Smooth muscle cell (in vitro differentiated cells): ENCODE measurements around the gene KIF22. TPM values are rescaled to one million over a fixed set of nuclear protein-coding genes. Genes with fewer than 3 reads are reported as not detected.

Experiments used
- DNase-seq: peaks from one replicate; lab custom pipeline; 2025; ENCODE audit not compliant: unreplicated experiment; lab: John Stamatoyannopoulos, UW
- H2AFZ ChIP-seq: fragments of 200-600 bp; sonication (generic); 2 replicates; pipeline ENCODE4 v1.6.0; 2016; ENCODE audit warnings: antibody characterized with exemption, low read depth, mild to moderate bottlenecking
- H3F3A ChIP-seq: fragments of 200-600 bp; sonication (generic); 2 replicates; pipeline ENCODE4 v1.6.0; 2017; ENCODE audit warnings: antibody characterized with exemption, low read depth
- H3K27ac ChIP-seq: fragments of 200-600 bp; sonication (generic); 2 replicates; pipeline ENCODE4 v1.5.1; 2016; ENCODE audit warnings: low read depth, mild to moderate bottlenecking
- H3K27me3 ChIP-seq: fragments of 200-600 bp; sonication (generic); 2 replicates; pipeline ENCODE4 v1.6.1; 2016; ENCODE audit warnings: low read depth, mild to moderate bottlenecking
- H3K36me3 ChIP-seq: fragments of 200-600 bp; sonication (generic); 2 replicates; pipeline ENCODE4 v1.5.1; 2016; ENCODE audit warnings: low read depth
- H3K4me1 ChIP-seq: fragments of 200-600 bp; sonication (generic); 2 replicates; pipeline ENCODE4 v1.5.1; 2016; ENCODE audit warnings: low read depth
- H3K4me2 ChIP-seq: fragments of 200-600 bp; sonication (generic); 2 replicates; pipeline ENCODE4 v1.6.0; 2016; ENCODE audit warnings: mild to moderate bottlenecking
- H3K4me3 ChIP-seq: fragments of 200-600 bp; sonication (generic); 2 replicates; pipeline ENCODE4 v1.5.1; 2016; ENCODE audit warnings: mild to moderate bottlenecking
- H3K79me2 ChIP-seq: fragments of 200-600 bp; sonication (generic); 2 replicates; pipeline ENCODE4 v1.6.0; 2016; ENCODE audit warnings: low read depth, mild to moderate bottlenecking
- H3K9ac ChIP-seq: fragments of 200-600 bp; sonication (generic); 2 replicates; pipeline ENCODE4 v1.6.0; 2016; ENCODE audit warnings: low read depth
- H3K9me3 ChIP-seq: fragments of 200-600 bp; sonication (generic); replicated peaks from 2 replicates; pipeline ENCODE4 v1.5.1; 2016; ENCODE audit warnings: low read depth
- H4K20me1 ChIP-seq: fragments of 200-600 bp; sonication (generic); 2 replicates; pipeline ENCODE4 v1.6.0; 2016; ENCODE audit warnings: low read depth
- CTCF ChIP-seq: fragments of 200-600 bp; sonication (generic); IDR thresholded peaks from 2 replicates; pipeline ENCODE4 v1.5.1; 2017; ENCODE audit warnings: borderline replicate concordance, mild to moderate bottlenecking, antibody characterized with exemption; ENCODE audit not compliant: insufficient read depth, poor library complexity, severe bottlenecking
- WGBS: methylation state at CpG from one replicate; pipeline ENCODE4 v1.1.7; 2016; ENCODE audit warnings: low lambda C conversion rate; 5-methylcytosine and 5-hydroxymethylcytosine counted together
- polyA plus RNA-seq: library from polyadenylated mRNA; unstranded; fragments of >200 nt; fragmentation: Nextera tagmentation; extraction: Ambion mirVana; gene quantifications from 2 replicates; pipeline ENCODE4 v1.2.1, GENCODE V29; 2016
- total RNA-seq: library from RNA; depleted of rRNA; stranded (reverse); fragments of >200 nt; gene quantifications from 2 replicates; pipeline ENCODE4 v1.2.3, GENCODE V29; 2014

The KIF22 gene
- total and polyA plus RNA-seq, 2 experiments from 2014 or later = 16.0 to 33.5 TPM

DNA sequence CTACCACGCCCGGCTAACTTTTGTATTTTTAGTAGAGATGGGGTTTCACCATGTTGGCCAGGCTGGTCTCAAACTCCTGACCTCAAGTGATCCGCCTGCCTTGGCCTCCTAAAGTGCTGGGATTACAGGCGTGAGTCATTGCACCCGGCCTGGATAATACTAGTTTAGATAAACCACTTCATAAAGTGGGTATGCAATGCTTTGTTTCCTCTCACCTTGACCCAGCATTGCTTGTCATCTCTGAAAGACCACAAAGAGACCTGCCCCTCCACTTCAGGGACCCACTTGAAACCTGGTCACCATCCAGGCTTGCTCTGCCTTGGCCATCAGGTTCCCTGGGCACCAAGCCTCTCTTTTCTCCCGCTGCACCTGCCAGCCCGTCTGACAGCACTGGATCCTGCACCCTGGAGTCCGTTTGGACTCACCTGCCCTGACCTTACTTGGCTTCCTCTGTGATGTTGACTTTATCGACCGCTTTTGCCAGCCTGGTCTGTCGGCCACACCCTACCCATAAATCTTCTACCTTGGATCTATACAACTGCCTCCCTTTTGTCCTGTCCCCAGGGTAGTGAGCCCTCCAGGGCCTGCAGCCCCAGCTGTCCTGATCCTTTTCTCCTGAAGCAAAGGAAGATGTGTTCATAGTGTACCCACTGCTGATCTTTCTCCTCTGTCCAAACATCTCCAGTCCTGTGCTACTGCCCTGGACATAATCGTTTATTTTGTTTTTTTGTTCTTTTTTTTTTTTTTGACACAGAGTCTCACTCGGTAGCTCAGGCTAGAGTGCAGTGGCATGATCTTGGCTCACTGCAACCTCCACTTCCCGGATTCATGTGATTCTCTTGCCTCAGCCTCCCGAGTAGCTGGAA, 25.2 kb upstream of the KIF22 start:
- DNase-seq = no peak
- Histone ChIP-seq H3K9me3 (no peaks in the 10 kb centered on the region), H3K27ac (no peak overlapping the region), H3K4me1 (no peaks in the 10 kb centered on the region), H4K20me1 (no peaks in the 10 kb centered on the region), H3K9ac (no peak overlapping the region), H3K79me2 (no peaks in the 10 kb centered on the region), H3K36me3 (no peaks in the 10 kb centered on the region), H3K4me3 (no peak overlapping the region), H2AFZ (no peak overlapping the region), H3K27me3 (no peaks in the 10 kb centered on the region), H3K4me2 (no peak overlapping the region), H3F3A (no peaks in the 10 kb centered on the region)
- TF ChIP-seq CTCF = no peak
- 84% methylated on average over 15 of the region's 15 CpGs for WGBS

DNA sequence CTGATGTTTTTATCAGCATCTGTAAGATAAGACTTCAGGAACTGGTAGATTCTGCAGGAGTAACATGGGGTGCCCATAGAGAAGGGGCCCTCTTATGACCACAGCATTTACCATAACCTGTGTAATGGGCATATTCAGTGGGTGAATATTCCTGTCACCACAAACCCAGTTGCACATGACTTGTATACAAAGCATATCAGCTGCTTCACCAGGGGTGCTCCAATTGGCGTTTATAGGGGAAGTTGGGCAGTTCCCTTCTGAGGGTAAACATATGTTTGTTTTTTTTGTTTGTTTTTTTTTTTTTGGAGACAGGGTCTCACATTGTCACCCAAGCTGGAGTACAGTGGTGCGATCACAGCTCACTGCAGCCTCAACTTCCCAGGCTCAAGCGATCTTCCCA, 24.0 kb upstream of the KIF22 start:
- WGBS = 93% methylated on average over 3 of the region's 3 CpGs
- Histone ChIP-seq H4K20me1 (no peaks in the 10 kb centered on the region), H3K9ac (no peak overlapping the region), H3K9me3 (no peaks in the 10 kb centered on the region), H3K27me3 (no peaks in the 10 kb centered on the region), H3K79me2 (no peaks in the 10 kb centered on the region), H3K4me3 (no peak overlapping the region), H3K4me2 (no peak overlapping the region), H3K4me1 (no peaks in the 10 kb centered on the region), H3F3A (no peaks in the 10 kb centered on the region), H3K36me3 (no peaks in the 10 kb centered on the region), H2AFZ (no peak overlapping the region), H3K27ac (no peak overlapping the region)
- no peak for DNase-seq
- no peak for TF ChIP-seq CTCF

DNA sequence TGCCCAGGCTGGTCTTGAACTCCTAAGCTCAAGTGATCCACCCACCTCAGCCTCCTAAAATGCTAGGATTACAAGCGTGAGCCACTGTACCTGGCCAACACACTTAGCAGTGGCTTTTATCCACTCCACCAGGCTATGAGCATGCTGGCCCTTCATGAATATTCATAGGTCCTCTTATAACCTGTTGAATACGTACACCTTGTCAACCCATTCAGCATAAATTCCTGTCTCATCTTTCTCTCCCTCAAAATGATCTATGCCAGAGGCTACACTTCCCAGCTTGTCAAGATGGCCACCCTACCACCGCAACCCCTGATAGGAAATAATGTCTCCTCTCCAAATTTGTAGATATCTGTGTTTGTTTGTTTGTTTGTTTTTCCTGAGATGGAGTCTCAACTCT, 23.5 kb upstream of the KIF22 start:
- DNase-seq = no peak
- no peak overlapping the region for H3K4me2 ChIP-seq
- 88% methylated on average over 3 of the region's 3 CpGs for WGBS
- no peaks in the 10 kb centered on the region for H3F3A ChIP-seq
- no peak overlapping the region for H3K9ac ChIP-seq
- no peak overlapping the region for H2AFZ ChIP-seq
- no peak overlapping the region for H3K27ac ChIP-seq
- H3K27me3 ChIP-seq = no peaks in the 10 kb centered on the region
- no peaks in the 10 kb centered on the region for H4K20me1 ChIP-seq
- no peaks in the 10 kb centered on the region for H3K4me1 ChIP-seq
- H3K9me3 ChIP-seq = no peaks in the 10 kb centered on the region
- no peak for TF ChIP-seq CTCF
- H3K79me2 ChIP-seq = no peaks in the 10 kb centered on the region
- H3K36me3 ChIP-seq = no peaks in the 10 kb centered on the region
- no peak overlapping the region for H3K4me3 ChIP-seq

DNA sequence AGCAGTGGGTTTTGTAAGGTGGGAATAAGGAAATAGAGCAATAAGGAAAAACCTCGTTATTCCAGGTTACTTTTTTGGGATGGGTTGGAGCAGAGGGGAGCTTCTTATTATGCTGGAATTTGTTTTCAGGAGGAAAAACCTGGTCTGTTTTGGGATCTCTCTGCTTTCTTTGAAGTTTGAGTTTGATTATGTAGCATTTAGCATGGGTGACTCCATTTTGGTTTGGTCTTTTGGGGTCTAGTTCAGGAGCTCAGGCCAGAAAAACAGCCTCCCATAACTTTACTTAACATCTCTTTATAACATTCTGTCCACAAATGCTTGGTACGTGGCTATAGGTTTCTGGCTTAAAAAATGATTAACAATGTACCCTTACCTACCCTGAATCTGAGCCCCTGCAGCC, 21.0 kb upstream of the KIF22 start:
- H3K79me2 ChIP-seq = no peaks in the 10 kb centered on the region
- no peak overlapping the region for H3K4me2 ChIP-seq
- no peaks in the 10 kb centered on the region for H3K27me3 ChIP-seq
- no peak overlapping the region for H3K27ac ChIP-seq
- no peak for DNase-seq
- H3K36me3 ChIP-seq = no peaks in the 10 kb centered on the region
- WGBS = 89% methylated on average over 2 of the region's 2 CpGs
- H3F3A ChIP-seq = no peaks in the 10 kb centered on the region
- H3K4me1 ChIP-seq = no peaks in the 10 kb centered on the region
- H2AFZ ChIP-seq = no peak overlapping the region
- no peak for TF ChIP-seq CTCF
- H3K4me3 ChIP-seq = no peak overlapping the region
- H3K9me3 ChIP-seq = no peaks in the 10 kb centered on the region
- H3K9ac ChIP-seq = no peak overlapping the region
- no peaks in the 10 kb centered on the region for H4K20me1 ChIP-seq
